Tracheal epithelial cell (primary cell): ENCODE measurements around the gene RPL22. TPM values are rescaled to one million over a fixed set of nuclear protein-coding genes. Genes with fewer than 3 reads are reported as not detected.

Experiments used
- total RNA-seq: library from RNA; depleted of rRNA; stranded (reverse); fragments of >200 nt; gene quantifications from 2 replicates; pipeline ENCODE4 v1.2.1, GENCODE V29; 2014

The RPL22 gene
- total RNA-seq, result 142 and 199 TPM in 2 replicates

DNA sequence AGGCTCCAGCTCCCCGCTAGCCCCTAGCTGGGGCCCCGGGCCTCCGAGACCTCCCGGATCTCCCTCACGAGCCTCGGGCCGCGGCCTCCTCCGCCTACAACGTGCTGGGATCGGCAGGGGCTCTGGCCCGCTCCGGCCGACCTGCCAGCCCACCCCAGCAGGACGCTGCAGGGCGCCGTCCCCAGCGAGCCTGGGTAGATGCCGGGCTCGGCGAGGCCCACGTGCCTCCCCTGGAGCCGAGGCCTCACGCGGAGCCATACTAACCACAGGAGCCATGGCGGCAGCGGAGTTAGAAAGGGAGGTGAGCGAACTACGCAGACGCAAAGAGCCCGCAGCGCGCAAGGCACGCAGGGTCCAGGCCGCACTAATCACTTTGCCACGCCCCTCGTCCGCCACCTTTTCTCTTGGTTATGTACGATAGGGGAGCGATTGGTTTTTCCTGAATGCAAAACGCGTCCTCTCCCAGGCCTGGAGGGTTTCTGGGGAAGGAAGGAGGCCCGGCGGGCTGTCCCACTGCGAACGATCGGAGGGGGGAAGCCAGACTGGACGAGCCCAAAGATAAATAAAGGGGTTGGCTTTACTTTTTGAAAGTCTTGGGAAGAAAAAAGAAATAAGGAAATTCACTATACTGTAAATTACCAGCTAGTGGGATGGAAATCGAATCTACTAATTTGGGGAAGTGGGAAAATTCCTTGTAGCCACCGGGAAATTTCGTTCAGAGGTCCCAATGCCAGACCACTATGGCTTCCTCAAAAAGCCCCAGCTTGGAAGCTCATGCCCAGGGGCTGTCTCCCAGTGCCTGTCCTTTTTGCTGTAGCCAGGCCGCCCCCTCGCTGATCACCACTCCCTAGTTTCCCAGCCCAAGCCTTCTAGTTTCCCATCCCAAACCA is at the start of gene RPL22:
Gene RPL22, minus strand, starts transcription at position 298 of the 890 bp plus-strand sequence. Its CDS starts 22 bp downstream, at position 276.

GRCh38 chr1:6243993-6244392 is 44.6 kb upstream of the RPL22 start, which contains the start of gene HES3:
Gene HES3, plus strand, starts transcription at chr1:6244179. Its CDS starts 187 bp downstream, at chr1:6244366.

DNA sequence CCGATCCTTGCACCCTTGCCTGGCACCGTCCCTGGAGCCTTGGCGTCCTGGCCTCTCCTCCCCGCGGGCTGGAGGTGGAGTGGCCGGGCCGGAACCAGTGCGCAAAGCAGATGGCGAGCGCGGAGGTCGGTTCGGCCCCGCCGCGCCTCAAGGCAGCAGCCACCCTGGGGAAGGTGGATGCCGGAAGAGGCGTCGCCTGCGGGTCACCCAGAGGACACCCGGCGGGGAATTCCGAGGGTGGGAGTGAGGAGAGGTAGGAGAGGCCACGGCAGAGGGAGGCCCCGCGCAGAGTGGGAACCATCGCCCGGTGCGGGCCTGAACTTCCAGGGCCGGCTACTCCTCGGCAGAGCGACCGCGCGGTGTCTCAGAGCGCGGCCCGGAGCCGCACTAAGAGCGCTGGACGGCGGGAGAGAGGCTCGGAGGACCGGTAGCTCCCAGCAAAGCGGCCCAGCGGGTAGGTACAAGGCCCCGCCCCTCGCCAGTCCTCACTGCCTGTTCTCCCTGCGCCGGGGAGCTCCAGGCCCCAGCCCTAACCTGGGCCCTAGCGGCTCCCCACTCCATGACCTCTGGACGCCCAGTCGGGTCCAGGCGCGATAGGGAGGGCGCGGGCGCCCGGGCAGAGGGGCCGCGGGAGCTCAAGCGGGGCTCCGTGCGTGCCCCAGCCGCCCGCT is 6.6 kb upstream of the RPL22 start, which contains the start of gene RNF207:
Gene RNF207, plus strand, starts transcription at position 271 of the 671 bp plus-strand sequence. CDS start 417 bp downstream, outside the sequence.

GRCh38 chr1:6180268-6180706 is 19.1 kb downstream of the RPL22 start, which contains the start of gene CHD5:
Gene CHD5, minus strand, starts transcription at chr1:6180321. Its CDS starts 298 bp downstream, at chr1:6180023.

Other genes starting within 250 kb of the RPL22 start
- gene NPHP4, start 207.2 kb downstream of the RPL22 start, total RNA-seq, result 3.4 and 6.0 TPM in 2 replicates
- 0.48 and 2.1 TPM in 2 replicates for gene KCNAB2, start 153.7 kb downstream of the RPL22 start, total RNA-seq
- 0.24 TPM in 1 of 2 replicates, not detected in the other for gene CHD5, start 19.3 kb downstream of the RPL22 start, total RNA-seq
- 9.8 and 63.4 TPM in 2 replicates for gene RNF207, start 6.5 kb upstream of the RPL22 start, total RNA-seq
- 60.3 and 63.9 TPM in 2 replicates for gene ICMT, start 36.4 kb upstream of the RPL22 start, total RNA-seq
- not detected in 2 replicates for gene HES3, start 44.6 kb upstream of the RPL22 start, total RNA-seq
- 16.4 and 41.1 TPM in 2 replicates for gene GPR153, start 61.5 kb upstream of the RPL22 start, total RNA-seq
- 70.6 and 71.2 TPM in 2 replicates for gene ACOT7, start 194.2 kb upstream of the RPL22 start, total RNA-seq
- 249 and 299 TPM in 2 replicates for gene HES2, start 220.3 kb upstream of the RPL22 start, total RNA-seq
- gene ESPN, start 225.2 kb upstream of the RPL22 start, total RNA-seq, result 14.5 and 17.3 TPM in 2 replicates